SKM-1 (cell line): ENCODE measurements around the gene RINL.
"Not testable (repeated sequence)": the region's sequence is repeated elsewhere in the genome, so short reads cannot be mapped to it uniquely, and the experiment has no call there.

ENCODE experiments used
- DNase-seq: peaks from one replicate; lab custom pipeline; 2025; ENCODE audit not compliant: unreplicated experiment; lab: John Stamatoyannopoulos, UW

RINL gene

DNA sequence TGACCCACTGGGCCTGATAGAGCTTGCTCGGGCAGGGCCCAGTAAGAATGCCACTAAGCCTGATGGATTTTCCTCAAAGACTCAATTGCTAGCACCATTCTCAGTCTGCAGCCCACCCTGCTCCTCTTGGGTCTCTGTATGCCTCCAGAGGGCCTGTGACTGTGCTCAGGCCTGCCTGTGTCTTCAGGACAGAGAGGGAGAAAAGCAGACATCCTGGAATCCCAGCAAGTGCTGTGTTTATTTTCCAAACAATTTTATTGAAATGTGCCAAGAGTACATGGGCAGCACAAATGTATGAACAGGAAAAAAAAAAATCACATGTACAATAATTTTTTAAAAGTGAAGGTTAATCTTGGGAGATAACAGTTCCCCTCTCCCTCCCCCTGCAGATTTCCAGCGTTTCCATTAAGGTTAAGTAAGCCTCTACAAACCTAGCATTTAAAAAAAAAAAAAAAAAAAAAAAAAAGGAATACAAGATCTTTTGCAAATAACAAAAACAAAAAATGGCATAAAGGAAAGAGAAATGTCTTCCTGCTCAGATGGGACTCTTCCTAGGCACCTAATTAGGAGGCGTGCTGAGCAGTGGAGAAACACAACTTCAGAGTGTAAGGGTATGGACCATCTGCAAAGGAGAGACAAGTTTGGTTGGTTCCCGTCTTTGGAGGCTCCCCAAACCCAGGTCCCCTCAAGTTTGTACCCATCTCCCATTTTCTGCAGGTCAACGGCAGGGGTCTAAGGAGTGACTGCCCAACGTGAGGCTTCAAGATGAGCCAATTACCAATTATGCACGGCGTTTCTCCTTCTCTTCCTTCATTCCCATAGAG is 41.7 kb downstream of the RINL start:
- DNase-seq, result no peak

DNA sequence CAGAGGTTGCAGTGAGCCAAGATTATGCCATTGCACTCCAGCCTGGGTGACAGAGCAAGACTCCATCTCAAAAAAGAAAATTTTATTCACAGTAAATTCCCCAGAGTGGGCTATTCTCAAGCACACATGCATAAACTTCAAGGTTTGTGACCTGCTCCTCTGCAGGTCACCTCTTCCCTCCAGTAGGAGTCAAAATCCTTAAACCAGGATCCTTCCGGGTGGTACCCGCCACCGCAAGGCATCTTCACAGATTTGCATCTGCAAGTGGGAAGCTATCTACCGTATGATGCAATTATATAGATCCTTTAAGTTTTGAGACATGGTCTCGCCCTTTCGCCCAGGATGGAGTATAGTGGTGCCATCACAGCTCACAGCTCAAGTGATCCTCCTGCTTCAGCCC is 43.5 kb downstream of the RINL start:
- no peak for DNase-seq

DNA sequence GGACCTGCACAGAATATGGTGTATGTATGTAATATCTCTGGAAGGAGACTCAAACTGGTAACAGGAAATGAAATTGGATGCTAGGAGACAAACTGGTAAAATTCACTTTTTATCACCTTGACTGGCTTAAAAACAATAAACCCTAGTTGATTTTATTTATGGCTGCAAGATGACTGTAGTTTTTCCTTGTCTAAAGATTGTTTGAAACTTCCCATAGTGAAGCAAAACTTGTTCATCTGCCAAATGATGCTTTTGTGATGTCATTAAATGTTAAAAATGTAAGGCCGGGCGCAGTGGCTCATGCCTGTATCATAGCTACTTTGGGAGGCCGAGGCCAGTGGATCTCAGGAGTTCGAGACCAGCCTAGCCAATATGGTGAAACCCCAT is 44.0 kb downstream of the RINL start:
- DNase-seq, result no peak

DNA sequence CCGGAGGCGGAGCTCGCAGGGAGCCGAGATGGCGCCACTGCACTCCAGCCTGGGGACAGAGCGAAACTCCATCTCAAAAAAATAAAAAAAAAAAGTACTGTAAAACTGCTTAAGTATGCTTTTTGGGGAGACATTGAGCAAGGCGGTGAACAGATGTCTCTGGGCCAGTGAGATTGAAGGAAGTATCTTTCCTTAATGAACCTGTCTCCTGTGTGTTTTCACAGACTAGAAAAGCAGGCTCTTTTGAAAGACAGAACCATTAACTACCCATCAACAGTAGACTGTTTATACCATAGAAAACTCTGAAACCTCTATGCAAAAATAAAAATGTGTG is 45.0 kb downstream of the RINL start:
- DNase-seq, result no peak

DNA sequence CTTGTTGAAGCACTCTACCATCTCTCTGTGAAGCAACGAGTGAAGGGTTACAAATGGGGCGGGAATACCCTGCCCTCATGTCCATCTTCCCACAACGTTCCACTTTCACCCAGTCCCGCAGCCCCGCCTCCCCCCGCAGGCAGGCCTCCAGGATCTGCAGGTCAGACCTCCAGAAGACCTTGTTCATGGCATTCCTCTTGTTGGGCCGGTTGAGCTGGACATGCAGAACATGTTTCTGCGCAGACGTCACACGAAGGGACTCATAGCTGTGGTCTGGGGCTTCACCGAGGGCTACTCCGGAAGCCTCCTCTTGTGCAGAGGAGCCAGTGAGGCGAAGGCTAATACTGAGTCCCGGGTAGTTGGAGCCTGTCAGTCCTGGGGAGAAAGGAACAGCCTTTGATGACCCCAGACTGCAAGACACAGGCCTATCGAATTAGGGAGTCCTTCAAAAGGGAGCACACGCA is 46.9 kb downstream of the RINL start:
- peak; percentile 52 for DNase-seq

DNA sequence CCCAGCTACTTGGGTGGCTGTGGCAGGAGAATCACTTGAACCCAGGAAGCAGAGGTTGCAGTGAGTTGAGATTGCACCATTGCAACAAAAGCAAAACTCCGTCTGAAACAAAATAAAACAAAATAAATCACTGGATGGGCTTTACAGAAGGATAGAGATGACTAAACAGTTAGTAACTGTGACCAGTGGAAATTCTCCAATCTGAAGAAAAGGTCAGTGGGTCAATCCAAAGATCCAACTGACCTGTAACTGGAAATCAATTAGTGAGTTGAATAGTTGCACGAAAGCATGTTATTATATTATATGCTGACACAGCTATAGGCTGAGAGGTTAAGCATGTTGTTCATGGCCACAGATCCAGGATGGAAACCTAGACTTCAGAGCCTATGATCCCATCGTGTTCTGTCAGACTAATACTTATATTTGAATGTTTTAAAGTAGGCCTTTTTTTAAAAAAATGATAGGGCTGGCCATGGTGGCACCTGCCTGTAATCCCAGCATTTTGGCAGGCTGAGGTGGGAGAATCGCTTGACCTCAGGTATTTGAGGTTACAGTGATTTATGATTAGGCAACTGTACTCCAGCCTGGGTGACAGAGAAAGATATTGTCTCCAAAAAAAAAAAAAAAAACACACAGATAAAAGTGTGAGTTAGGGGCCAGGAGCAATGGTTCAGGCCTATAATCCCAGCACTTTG is 47.9 kb downstream of the RINL start:
- DNase-seq, result no peak

DNA sequence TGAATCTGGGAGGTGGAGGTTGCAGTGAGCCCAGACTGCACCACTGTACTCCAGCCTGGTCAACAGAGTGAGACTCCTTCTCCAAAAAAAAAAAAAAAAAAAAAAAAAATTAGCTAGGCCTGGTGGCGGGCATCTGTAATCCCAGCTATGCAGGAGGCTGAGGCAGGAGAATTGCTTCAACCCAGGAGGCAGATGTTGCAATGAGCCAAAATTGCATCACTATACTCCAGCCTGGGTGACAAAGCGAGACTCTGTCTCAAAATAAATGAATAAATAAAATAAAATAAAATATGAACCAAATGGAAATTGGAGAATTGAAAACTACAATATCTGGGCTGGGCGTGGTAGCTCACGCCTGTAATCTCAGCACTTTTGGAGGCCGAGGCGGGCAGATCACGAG is 48.9 kb downstream of the RINL start:
- not testable (repeated sequence) for DNase-seq

DNA sequence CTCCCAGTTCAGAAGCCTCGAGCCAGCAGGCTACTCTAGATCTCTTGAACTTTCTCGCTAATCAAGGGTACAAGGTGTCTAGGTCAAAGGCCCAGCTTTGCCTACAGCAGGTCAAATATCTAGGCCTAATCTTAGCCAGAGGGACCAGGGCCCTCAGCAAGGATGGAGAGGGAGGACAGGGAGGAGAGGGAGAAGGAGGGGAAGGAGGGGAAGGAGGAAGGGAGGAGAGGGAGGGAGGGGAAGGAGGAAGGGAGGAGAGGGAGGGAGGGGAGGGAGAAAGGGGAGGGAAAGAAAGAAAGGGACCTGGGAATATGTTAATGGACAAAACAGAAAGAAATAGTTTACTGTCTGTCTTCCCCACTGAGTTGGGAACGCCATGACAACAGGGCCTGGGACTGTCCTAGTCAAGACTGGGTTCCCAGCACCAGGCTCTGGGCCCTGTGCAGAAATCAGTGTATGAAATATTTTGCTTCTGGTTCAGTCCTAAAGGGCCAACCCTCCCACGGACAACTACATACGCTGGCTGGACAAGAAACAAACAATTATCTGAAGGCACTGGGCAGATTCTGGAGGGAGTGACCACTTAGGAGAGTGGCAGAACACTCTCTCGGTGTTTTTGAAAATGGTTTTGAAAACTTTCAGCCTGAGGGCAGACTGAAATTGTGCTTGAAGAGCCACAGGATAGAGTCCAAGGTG is 51.1 kb downstream of the RINL start:
- DNase-seq, result no peak

DNA sequence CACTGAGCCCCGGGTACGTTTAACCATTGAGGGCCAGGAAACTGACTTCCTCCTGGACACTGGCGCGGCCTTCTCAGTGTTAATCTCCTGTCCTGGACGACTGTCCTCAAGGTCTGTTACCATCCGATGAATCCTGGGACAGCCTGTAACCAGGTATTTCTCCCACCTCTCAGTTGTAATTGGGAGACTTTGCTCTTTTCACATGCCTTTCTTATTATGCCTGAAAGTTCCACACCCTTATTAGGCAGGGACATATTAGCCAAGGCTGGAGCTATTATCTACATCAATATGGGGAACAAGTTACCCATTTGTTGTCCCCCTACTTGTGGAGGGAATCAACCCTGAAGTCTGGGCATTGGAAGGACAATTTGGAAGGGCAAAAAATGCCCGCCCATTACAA is 52.1 kb downstream of the RINL start:
- not testable (repeated sequence) for DNase-seq

DNA sequence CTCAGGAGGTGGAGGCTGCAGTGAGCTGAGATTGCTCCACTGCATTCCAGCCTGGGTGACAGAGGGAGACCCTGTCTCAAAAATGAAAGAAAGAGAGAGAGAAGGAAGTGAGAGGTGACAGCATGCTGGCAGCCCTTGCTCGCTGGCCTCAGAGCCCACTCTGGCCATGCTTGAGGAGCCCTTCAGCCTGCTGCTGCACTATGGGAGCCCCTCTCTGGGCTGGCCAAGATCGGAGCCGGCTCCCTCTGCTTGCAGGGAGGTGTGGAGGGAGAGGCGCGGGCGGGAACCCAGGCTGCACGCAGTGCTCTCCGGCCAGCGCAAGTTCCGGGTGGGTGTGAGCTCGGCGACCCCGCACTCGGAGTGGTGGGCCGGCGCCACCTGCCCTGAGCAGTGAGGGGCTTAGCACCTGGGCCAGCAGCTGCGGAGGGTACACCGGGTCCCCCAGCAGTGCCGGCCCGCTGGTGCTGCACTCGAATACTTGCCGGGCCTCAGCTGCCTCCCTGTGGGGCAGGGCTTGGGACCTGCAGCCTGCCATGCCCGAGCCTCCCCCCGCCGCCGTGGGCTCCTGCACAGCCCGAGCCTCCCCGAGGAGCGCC is 56.7 kb downstream of the RINL start:
- not testable (repeated sequence) for DNase-seq

DNA sequence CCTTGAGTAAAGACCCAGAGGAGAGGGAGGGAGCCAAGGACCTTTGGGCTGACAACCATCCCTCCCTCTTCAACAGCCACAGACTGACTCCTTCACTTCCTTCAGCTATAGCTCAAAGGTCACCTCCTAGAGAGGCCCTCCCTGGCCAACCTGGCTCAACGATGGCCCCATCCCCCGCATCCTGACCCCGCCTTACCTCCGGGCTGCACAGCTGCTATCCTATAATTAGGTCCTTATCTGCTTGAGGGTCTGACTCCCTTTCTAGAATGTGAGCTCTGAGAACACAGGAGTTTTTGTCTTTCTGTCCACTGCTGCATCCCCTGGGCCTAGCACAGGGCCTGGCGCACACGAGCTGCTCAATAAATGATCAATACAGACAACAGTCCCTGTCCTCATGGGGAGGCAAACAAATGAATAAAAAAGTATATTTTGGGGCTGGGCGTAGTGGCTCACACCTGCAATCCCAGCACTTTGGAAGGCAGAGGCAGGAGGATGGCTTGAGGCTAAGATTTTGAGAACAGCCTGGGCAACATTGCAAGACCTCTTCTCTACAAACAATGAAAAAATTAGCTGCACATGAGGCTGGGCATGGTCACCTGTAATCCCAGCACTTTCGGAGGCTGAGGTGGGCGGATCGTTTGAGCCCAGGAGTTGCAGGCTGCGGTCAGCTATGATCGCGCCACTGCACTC is 58.7 kb downstream of the RINL start:
- no peak for DNase-seq
